Aorta (tissue), 5 donors: ENCODE measurements around the gene LEKR1. TPM values are rescaled to one million over a fixed set of nuclear protein-coding genes. Genes with fewer than 3 reads are reported as not detected.
"Not testable (repeated sequence)": the region's sequence is repeated elsewhere in the genome, so short reads cannot be mapped to it uniquely, and the experiment has no call there.

Experiments used
- ATAC-seq: fragments of 200-7000 bp; cut with Tn5 transposase; one replicate; pipeline ENCODE4 v1.9.1; 2022; ENCODE audit warnings: moderate library complexity; ENCODE audit not compliant: low FRiP score
- DNase-seq, 2 donors: peaks; one replicate each; pipeline ENCODE4 v3.0.0-alpha.2; 2020
- H3K27ac ChIP-seq, 2 donors: one replicate each; pipeline ENCODE4 v1.5.1; 2013; ENCODE audit warnings: low read length in 2 of 2, mild to moderate bottlenecking in 2 of 2, moderate library complexity in 2 of 2, control low read depth in 1 of 2, inconsistent platforms in 1 of 2, low read depth in 1 of 2
- H3K27me3 ChIP-seq, 2 donors: one replicate each; pipeline ENCODE4 v1.6.1; 2013; ENCODE audit warnings: control low read depth in 1 of 2, low read length in 1 of 2, mild to moderate bottlenecking in 1 of 2, moderate library complexity in 1 of 2; ENCODE audit not compliant: insufficient read depth in 2 of 2, control insufficient read depth in 1 of 2
- H3K36me3 ChIP-seq, 2 donors: one replicate each; pipeline ENCODE4 v1.6.1; 2013; ENCODE audit warnings: control low read depth in 1 of 2, low read length in 1 of 2, mild to moderate bottlenecking in 1 of 2; ENCODE audit not compliant: insufficient read depth in 2 of 2, control insufficient read depth in 1 of 2
- H3K4me1 ChIP-seq, 2 donors: one replicate each; pipeline ENCODE4 v1.6.1; 2013; ENCODE audit warnings: low read length in 2 of 2, control low read depth in 1 of 2, mild to moderate bottlenecking in 1 of 2, moderate library complexity in 1 of 2; ENCODE audit not compliant: insufficient read depth in 2 of 2, control insufficient read depth in 1 of 2
- H3K4me3 ChIP-seq, 2 donors: one replicate each; pipeline ENCODE4 v1.5.1; 2013; ENCODE audit warnings: low read length in 2 of 2, control low read depth in 1 of 2, mild to moderate bottlenecking in 1 of 2
- H3K9me3 ChIP-seq: one replicate; pipeline ENCODE4 v1.6.1; 2013; ENCODE audit warnings: mild to moderate bottlenecking, low read length; ENCODE audit not compliant: control insufficient read depth
- WGBS, 2 donors: extraction: QIAGEN DNeasy Blood & Tissue Kit; methylation state at CpG; one replicate each; pipeline ENCODE4 v1.1.7; 2013; 5-methylcytosine and 5-hydroxymethylcytosine counted together
- intact Hi-C, 2 donors: fragments of 100-400 bp; cut with DNase I; formaldehyde crosslinking; loops; one replicate each; pipeline versions ENCODE4 v1.14.2 to v1.15.0; 2022
- polyA plus RNA-seq, 2 donors: library from polyadenylated mRNA; stranded (reverse); fragments of 200-250 nt; gene quantifications; one replicate each; pipeline ENCODE4 v1.2.3, GENCODE V29; 2013
- total RNA-seq, 2 donors: library from RNA; stranded (reverse); fragmentation: NEBNext Ultra II Directional; extraction: Animal tissue kit (Norgen Biotek cat#: 25700); gene quantifications; one replicate each; pipeline ENCODE4 v1.2.1, GENCODE V29; 2021
- donor health status: healthy with polysubstance abuse.
- donor health status: Bipolar disorder and iron deficiency.
- donor health status: DM: no; HTN: no; CAD: no.
- donor health status: DM: no; HTN: no; CAD: no.
- donor health status: DM: yes; HTN: yes; CAD: no.

The LEKR1 gene
- total and polyA plus RNA-seq, 4 donors: 0.30 to 1.3 TPM; not detected in 2

- Histone ChIP-seq H3K4me1 (no peaks in the 10 kb centered on the region), H3K4me3 (no peak overlapping the region), H3K9me3 (no peaks in the 10 kb centered on the region), H3K27ac (no peak overlapping the region), H3K36me3 (no peaks in the 10 kb centered on the region), H3K27me3 (no peaks in the 10 kb centered on the region)
- DNase-seq (no peak), ATAC-seq (no peak)
- 94 to 98% methylated on average over 1 of the region's 1 CpG for WGBS, 2 donors
- intact Hi-C loops: no loop called here
Measured at GRCh38 chr3:156957715-156958114, 131.6 kb downstream of the LEKR1 start.

- DNase-seq: no peak
- 63 to 69% methylated on average over 3 of the region's 3 CpGs for WGBS, 2 donors
- Histone ChIP-seq H3K4me1 (no peaks in the 10 kb centered on the region), H3K27me3 (no peaks in the 10 kb centered on the region), H3K27ac (no peak overlapping the region), H3K9me3 (no peaks in the 10 kb centered on the region), H3K36me3 (no peaks in the 10 kb centered on the region), H3K4me3 (no peak overlapping the region)
- no peak for ATAC-seq
- intact Hi-C loops: no loop called here
Measured at GRCh38 chr3:156963096-156963495, 136.9 kb downstream of the LEKR1 start.

- Histone ChIP-seq H3K4me3 (no peak overlapping the region), H3K9me3 (no peaks in the 10 kb centered on the region), H3K27ac (no peak overlapping the region), H3K27me3 (no peaks in the 10 kb centered on the region), H3K4me1 (no peaks in the 10 kb centered on the region), H3K36me3 (no peaks in the 10 kb centered on the region)
- intact Hi-C loops: no loop called here
- DNase-seq (no peak), ATAC-seq (no peak)
- 75 to 83% methylated on average over 3 of the region's 3 CpGs for WGBS, 2 donors
Measured at GRCh38 chr3:156964577-156964976, 138.4 kb downstream of the LEKR1 start.

- H3K4me3 ChIP-seq, ATAC-seq, H3K9me3 ChIP-seq, H3K27ac ChIP-seq, DNase-seq, H3K27me3 ChIP-seq, intact Hi-C loops, H3K4me1 ChIP-seq, H3K36me3 ChIP-seq: not testable (repeated sequence)
- 93 to 94% methylated on average over 10 of the region's 10 CpGs for WGBS, 2 donors
Measured at GRCh38 chr3:156966349-156966748, 140.2 kb downstream of the LEKR1 start.

GRCh38 chr3:156973954-156974353, 147.8 kb downstream of the LEKR1 start:
- H3K4me3 ChIP-seq: no peak overlapping the region
- 86 to 88% methylated on average over 2 of the region's 2 CpGs for WGBS, 2 donors
- ATAC-seq: no peak
- no peak overlapping the region for H3K27ac ChIP-seq
- no peaks in the 10 kb centered on the region for H3K9me3 ChIP-seq
- no peak for DNase-seq
- H3K4me1 ChIP-seq: no peaks in the 10 kb centered on the region
- intact Hi-C loops: no loop called here
- no peaks in the 10 kb centered on the region for H3K27me3 ChIP-seq
- no peaks in the 10 kb centered on the region for H3K36me3 ChIP-seq

GRCh38 chr3:156974931-156975330, 148.8 kb downstream of the LEKR1 start:
- no peaks in the 10 kb centered on the region for H3K27me3 ChIP-seq
- intact Hi-C loops: no loop called here
- no peak overlapping the region for H3K27ac ChIP-seq
- H3K36me3 ChIP-seq: no peaks in the 10 kb centered on the region
- WGBS, 2 donors: 99 to 100% methylated on average over 1 of the region's 1 CpG
- ATAC-seq (no peak), DNase-seq (no peak)
- H3K4me3 ChIP-seq: no peak overlapping the region
- H3K9me3 ChIP-seq: no peaks in the 10 kb centered on the region
- no peaks in the 10 kb centered on the region for H3K4me1 ChIP-seq

- no peak for DNase-seq
- Histone ChIP-seq H3K36me3 (no peaks in the 10 kb centered on the region), H3K9me3 (no peaks in the 10 kb centered on the region), H3K27ac (no peak overlapping the region), H3K27me3 (no peaks in the 10 kb centered on the region), H3K4me3 (no peak overlapping the region), H3K4me1 (no peaks in the 10 kb centered on the region)
- ATAC-seq: no peak
- WGBS, 2 donors: 33 to 41% methylated on average over 1 of the region's 1 CpG
- intact Hi-C loops: no loop called here
Measured at GRCh38 chr3:156975721-156976120, 149.6 kb downstream of the LEKR1 start.

GRCh38 chr3:156976933-156977332, 150.8 kb downstream of the LEKR1 start:
- Histone ChIP-seq H3K4me1 (no peaks in the 10 kb centered on the region), H3K27ac (no peak overlapping the region), H3K9me3 (no peaks in the 10 kb centered on the region), H3K4me3 (no peak overlapping the region), H3K36me3 (no peaks in the 10 kb centered on the region), H3K27me3 (no peaks in the 10 kb centered on the region)
- WGBS, 2 donors: 80 to 83% methylated on average over 4 of the region's 4 CpGs
- ATAC-seq (no peak), DNase-seq (no peak)
- intact Hi-C loops: no loop called here

- 60 to 63% methylated on average over 2 of the region's 2 CpGs for WGBS, 2 donors
- H3K4me3 ChIP-seq: no peak overlapping the region
- DNase-seq: no peak
- intact Hi-C loops: no loop called here
- no peak overlapping the region for H3K27ac ChIP-seq
- no peaks in the 10 kb centered on the region for H3K4me1 ChIP-seq
- H3K27me3 ChIP-seq: no peaks in the 10 kb centered on the region
- H3K36me3 ChIP-seq: no peaks in the 10 kb centered on the region
- ATAC-seq: no peak
- H3K9me3 ChIP-seq: no peaks in the 10 kb centered on the region
Measured at GRCh38 chr3:156978481-156978961, 152.4 kb downstream of the LEKR1 start.
